Stimulated activated CD4-positive, alpha-beta T cell treated with anti-CD3 and anti-CD28 coated beads, Interleukin-4, amount 100 ng/mL, for 24 hours (primary cell): ENCODE measurements around the gene SH3BP4.

Source experiments
- DNase-seq: peaks from one replicate; pipeline ENCODE4 v3.0.0-alpha.2; 2020

Gene SH3BP4

GRCh38 chr2:235021752-235022151 lies 69.9 kb downstream of the SH3BP4 start:
- DNase-seq: no peak

GRCh38 chr2:235024191-235024860 lies 72.5 kb downstream of the SH3BP4 start:
- DNase-seq: no peak

GRCh38 chr2:235024931-235025773 lies 73.3 kb downstream of the SH3BP4 start:
- no peak for DNase-seq

- no peak for DNase-seq
Measured at GRCh38 chr2:235025800-235026536, 74.2 kb downstream of the SH3BP4 start.

- no peak for DNase-seq
Measured at GRCh38 chr2:235026649-235027557, 75.1 kb downstream of the SH3BP4 start.

GRCh38 chr2:235027558-235028214 lies 75.9 kb downstream of the SH3BP4 start:
- no peak for DNase-seq

GRCh38 chr2:235028646-235029045 lies 76.8 kb downstream of the SH3BP4 start:
- no peak for DNase-seq

GRCh38 chr2:235029054-235029453 lies 77.2 kb downstream of the SH3BP4 start:
- no peak for DNase-seq

- no peak for DNase-seq
Measured at GRCh38 chr2:235030126-235030525, 78.3 kb downstream of the SH3BP4 start.

- no peak for DNase-seq
Measured at GRCh38 chr2:235030936-235031335, 79.1 kb downstream of the SH3BP4 start.

GRCh38 chr2:235031686-235032373 lies 80.0 kb downstream of the SH3BP4 start:
- DNase-seq: no peak

GRCh38 chr2:235032466-235032865 lies 80.6 kb downstream of the SH3BP4 start:
- no peak for DNase-seq

- DNase-seq: no peak
Measured at GRCh38 chr2:235032949-235033348, 81.1 kb downstream of the SH3BP4 start.

- no peak for DNase-seq
Measured at GRCh38 chr2:235034265-235035118, 82.7 kb downstream of the SH3BP4 start.

GRCh38 chr2:235037604-235038166 lies 85.9 kb downstream of the SH3BP4 start:
- no peak for DNase-seq

GRCh38 chr2:235041221-235041917 lies 89.6 kb downstream of the SH3BP4 start:
- no peak for DNase-seq

GRCh38 chr2:235041918-235042575 lies 90.2 kb downstream of the SH3BP4 start:
- DNase-seq: no peak
